Endothelial cell of umbilical vein (primary cell): ENCODE measurements around the gene RPS6KL1. TPM values are rescaled to one million over a fixed set of nuclear protein-coding genes. Genes with fewer than 3 reads are reported as not detected.
A peak's percentile ranks its signal among the peaks of the same experiment; 100 is the strongest.

Source experiments
- BruUV-seq: library from RNA; stranded (reverse); fragments of 400-500 nt; replicated peaks from 2 replicates; lab custom pipeline; 2021; lab: Mats Ljungman, UMichigan
- CTCF ChIA-PET: fragments of 300-600, 350-600 bp; sonication (Branson Sonifier 250); formaldehyde crosslinking; loops from one replicate; lab custom pipeline; 2021; ENCODE audit warnings: antibody characterized with exemption, inconsistent platforms; lab: Charles Lee
- POLR2A ChIA-PET: fragments of 300-600, 350-600 bp; sonication (Branson Sonifier 250); formaldehyde crosslinking; loops from one replicate; lab custom pipeline; 2021; ENCODE audit warnings: antibody characterized with exemption, inconsistent platforms; lab: Charles Lee
- DNase-seq: peaks from one replicate; pipeline ENCODE4 v3.0.0-alpha.2; 2011; ENCODE audit warnings: low read depth, low spot score
- FAIRE-seq: peaks from 2 replicates; lab custom pipeline; 2011; peaks lifted over from hg19 to GRCh38; lab: Jason Lieb, UNC
- H2AFZ ChIP-seq: 2 replicates; pipeline ENCODE4 v1.6.0; 2012; ENCODE audit warnings: low read depth, low read length, control low read depth, inconsistent platforms
- H3K27ac ChIP-seq: 2 replicates; pipeline ENCODE4 v1.5.1; 2011; ENCODE audit warnings: low read depth, mild to moderate bottlenecking, control low read depth, low read length, moderate library complexity; ENCODE audit not compliant: insufficient read depth
- H3K27me3 ChIP-seq, 2 experiments: 2 replicates each; pipeline versions ENCODE4 v1.6.0 to v1.6.1; 2011; ENCODE audit warnings: low read length in 2 of 2, mixed read lengths in 1 of 2; ENCODE audit not compliant: control insufficient read depth in 2 of 2, insufficient read depth in 2 of 2
- H3K36me3 ChIP-seq, 2 experiments: 2 replicates in 1 of 2; 3 replicates in 1 of 2; pipeline ENCODE4 v1.5.1; 2011; ENCODE audit warnings: low read length in 2 of 2, mild to moderate bottlenecking in 1 of 2, moderate library complexity in 1 of 2; ENCODE audit not compliant: control insufficient read depth in 2 of 2, insufficient read depth in 2 of 2; ENCODE audit errors: extremely low read depth in 1 of 2
- H3K4me1 ChIP-seq: 3 replicates; pipeline ENCODE4 v1.5.1; 2011; ENCODE audit warnings: mild to moderate bottlenecking, low read length; ENCODE audit not compliant: control insufficient read depth, insufficient read depth; ENCODE audit errors: extremely low read depth
- H3K4me2 ChIP-seq: 2 replicates; pipeline ENCODE4 v1.6.1; 2011; ENCODE audit warnings: low read length, control low read depth, mixed read lengths; ENCODE audit not compliant: insufficient read depth
- H3K4me3 ChIP-seq, 3 experiments: fragments of 200-600 bp in 1 of 3; sonication (generic), shearing (Covaris generic) in 1 of 3; replicated peaks in 1 of 3; 2 replicates each; pipeline ENCODE4 v1.5.1; 2011 to 2016; ENCODE audit warnings: control low read depth in 3 of 3, low read length in 3 of 3, mild to moderate bottlenecking in 2 of 3, inconsistent platforms in 1 of 3, low read depth in 1 of 3, moderate library complexity in 1 of 3; ENCODE audit not compliant: insufficient read depth in 1 of 3
- H3K79me2 ChIP-seq: 2 replicates; pipeline ENCODE4 v1.6.0; 2012; ENCODE audit warnings: low read length, inconsistent platforms; ENCODE audit not compliant: control insufficient read depth, insufficient read depth
- H3K9ac ChIP-seq: replicated peaks from 2 replicates; pipeline ENCODE3; 2011; ENCODE audit warnings: low read length, control low read depth; ENCODE audit not compliant: insufficient read depth; ENCODE audit errors: extremely low read depth
- H3K9me1 ChIP-seq: replicated peaks from 3 replicates; pipeline ENCODE4 v1.6.0; 2011; ENCODE audit warnings: mild to moderate bottlenecking, low read length; ENCODE audit not compliant: control insufficient read depth, insufficient read depth; ENCODE audit errors: extremely low read depth
- H3K9me3 ChIP-seq: replicated peaks from 2 replicates; pipeline ENCODE4 v1.5.1; 2012; ENCODE audit warnings: low read length, inconsistent platforms; ENCODE audit not compliant: control insufficient read depth, insufficient read depth
- H4K20me1 ChIP-seq: replicated peaks from 2 replicates; pipeline ENCODE3; 2011; ENCODE audit warnings: mild to moderate bottlenecking, low read length; ENCODE audit not compliant: control insufficient read depth, insufficient read depth; ENCODE audit errors: extremely low read depth
- CTCF ChIP-seq, 2 donors: IDR thresholded peaks; 1 replicate in 1 of 2; 2 replicates in 1 of 2; pipeline ENCODE4 v1.5.1; 2011; ENCODE audit warnings: low read length in 2 of 2, mild to moderate bottlenecking in 2 of 2, moderate library complexity in 2 of 2, control low read depth in 1 of 2, inconsistent platforms in 1 of 2, low read depth in 1 of 2; ENCODE audit not compliant: insufficient read depth in 1 of 2; ENCODE audit errors: extremely low read depth in 1 of 2
- MAX ChIP-seq: IDR thresholded peaks from 2 replicates; pipeline ENCODE4 v1.6.1; 2011; ENCODE audit not compliant: insufficient read depth, insufficient read length
- POLR2AphosphoS5 ChIP-seq: IDR thresholded peaks from 2 replicates; pipeline ENCODE4 v1.6.1; 2012; ENCODE audit warnings: low read depth, mild to moderate bottlenecking, control low read depth, low read length, moderate library complexity; ENCODE audit not compliant: insufficient read depth
- dilution Hi-C: fragments of 300-500 bp; cut with MboI; formaldehyde crosslinking; loops from one replicate; pipeline ENCODE4 v1.15.0; 2019; ENCODE audit warnings: low sequenced_read_pairs; ENCODE audit not compliant: extremely low pct_ligation_motif_present
- intact Hi-C: fragments of 100-400 bp; cut with micrococcal nuclease; formaldehyde crosslinking; loops from one replicate; pipeline ENCODE4 v1.10.0; 2022
- polyA plus RNA-seq, 4 experiments: library from polyadenylated mRNA; depleted of rRNA in 3 of 4; stranded (reverse) in 3 of 4; unstranded in 1 of 4; fragments of >200 nt; gene quantifications; 2 replicates each; pipeline versions ENCODE4 v1.2.1 to v1.2.3, GENCODE V29; 2011 to 2012; ENCODE audit warnings: missing spikeins in 1 of 4
- total RNA-seq: library from RNA; stranded (reverse); gene quantifications from 2 replicates; pipeline ENCODE4 v1.2.3, GENCODE V29; 2021

RPS6KL1 gene
- total and polyA plus RNA-seq, 2 donors (not counting 3 experiments of a cell fraction or from before 2014, with no cell fraction given) = 10.2 to 23.8 TPM

GRCh38 chr14:74892745-74893144 lies 30.3 kb downstream of the RPS6KL1 start:
- no peak overlapping the region for H3K4me3 ChIP-seq
- H3K9ac ChIP-seq = no peak overlapping the region
- intact Hi-C loops = no loop called here
- no peaks in the 10 kb centered on the region for H3K27me3 ChIP-seq
- POLR2A ChIA-PET = no interaction called here
- H3K9me1 ChIP-seq = no peaks in the 10 kb centered on the region
- H3K9me3 ChIP-seq = no peaks in the 10 kb centered on the region
- H3K36me3 ChIP-seq = peaks cover 44 to 50% of the 10 kb centered on the region in 2 experiments
- no peaks in the 10 kb centered on the region for H4K20me1 ChIP-seq
- H3K4me1 ChIP-seq = peaks cover 5% of the 10 kb centered on the region
- H3K79me2 ChIP-seq = peaks cover 16% of the 10 kb centered on the region
- CTCF ChIA-PET = interaction anchor here (0.7 to 5.0 kb wide), 5 partner anchors 9 to 32 kb away, joined by 3 to 41 read pairs (median 12); no protein-coding TSS in a partner anchor
- BruUV-seq = no TSS peak
- no peak overlapping the region for H3K27ac ChIP-seq
- H3K4me2 ChIP-seq = no peak overlapping the region
- dilution Hi-C loops = no loop called here
- DNase-seq (no peak), FAIRE-seq (no peak)
- TF ChIP-seq MAX = no peak
- H2AFZ ChIP-seq = no peak overlapping the region

DNA sequence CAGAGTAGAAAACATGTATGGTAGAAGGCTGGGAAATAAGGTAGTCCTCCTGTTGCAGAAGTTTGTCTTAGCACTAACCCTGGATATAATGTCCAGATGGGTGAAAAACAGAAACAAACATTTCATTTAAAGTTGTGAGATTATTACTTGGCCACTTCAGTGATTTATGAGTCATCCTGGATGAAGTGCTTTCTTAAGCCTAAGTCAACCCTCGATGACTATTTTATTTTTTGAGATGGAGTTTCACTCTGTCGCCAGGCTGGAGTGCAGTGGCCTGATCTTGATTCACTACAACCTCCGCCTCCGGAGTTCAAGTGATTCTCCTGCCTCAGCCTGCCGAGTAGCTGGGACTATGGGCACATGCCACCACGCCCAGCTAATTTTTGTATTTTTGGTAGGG lies 31.2 kb downstream of the RPS6KL1 start:
- H3K9me1 ChIP-seq = no peaks in the 10 kb centered on the region
- no peak overlapping the region for H3K27ac ChIP-seq
- H4K20me1 ChIP-seq = no peaks in the 10 kb centered on the region
- H3K4me3 ChIP-seq = no peak overlapping the region
- H3K4me1 ChIP-seq = peaks cover 8% of the 10 kb centered on the region
- ChIA-PET CTCF (interaction anchor here (4.7 to 5.0 kb wide), 2 partner anchors 14 to 31 kb away, joined by 35 to 41 read pairs; no protein-coding TSS in a partner anchor), POLR2A (no interaction called here)
- no peak for TF ChIP-seq POLR2AphosphoS5
- no peak for TF ChIP-seq CTCF (IDR thresholded peaks at IDR 0.05; ENCODE audit: extremely low read depth in 1 of 2, insufficient read depth in 1 of 2, low read depth in 1 of 2, low read length in 2 of 2)
- no TSS peak for BruUV-seq
- intact Hi-C loops = no loop called here
- DNase-seq (no peak), FAIRE-seq (peak; percentile 37)
- no peak overlapping the region for H2AFZ ChIP-seq
- H3K79me2 ChIP-seq = peaks cover 25% of the 10 kb centered on the region
- H3K9ac ChIP-seq = no peak overlapping the region
- no peaks in the 10 kb centered on the region for H3K27me3 ChIP-seq
- no peak overlapping the region for H3K4me2 ChIP-seq
- H3K9me3 ChIP-seq = no peaks in the 10 kb centered on the region
- H3K36me3 ChIP-seq = peaks cover 36 to 45% of the 10 kb centered on the region in 2 experiments
- dilution Hi-C loops = no loop called here
